ENCODE results near the gene ODF4. TPM values are rescaled to one million over a fixed set of nuclear protein-coding genes. Genes with fewer than 3 reads are reported as not detected.

ODF4 gene
- total and polyA plus RNA-seq, 2 of the 13 experiments (the other 11 are each of a cell fraction or from before 2014, with no cell fraction given) = not detected

DNA sequence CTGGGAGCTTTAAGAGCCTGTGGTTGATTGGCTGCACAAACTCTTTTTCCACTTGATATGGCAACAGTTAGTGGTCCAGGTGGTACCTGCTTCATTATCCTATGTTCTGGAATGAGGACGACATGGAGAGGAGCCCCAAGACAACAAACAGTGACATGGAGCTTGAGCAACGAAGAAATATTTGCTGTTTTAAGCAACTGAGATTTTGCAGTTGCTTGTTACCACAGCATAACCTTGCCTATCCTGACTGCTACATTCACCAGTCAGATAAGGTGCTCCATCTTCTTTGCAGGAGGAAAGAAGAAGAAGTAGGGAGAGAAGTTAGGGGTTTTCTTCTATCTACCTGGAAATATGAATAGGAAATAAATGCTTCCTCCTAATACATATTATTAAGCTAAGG is 7.5 kb upstream of the ODF4 start:
- POLR2A ChIA-PET = no interaction called here
- H2AFZ ChIP-seq (ENCODE audit: low read length) = no peak overlapping the region
- no peaks in the 10 kb centered on the region for H4K20me1 ChIP-seq (ENCODE audit: insufficient read depth, low read length)
- no peak for ATAC-seq
- H3K9ac ChIP-seq (ENCODE audit: insufficient read depth, low read depth, low read length) = no peak overlapping the region
- H3K4me1 ChIP-seq (ENCODE audit: insufficient read depth, low read length) = 0 out of 2 replicates have a peak, but pooled peaks cover 9% of the 10 kb centered on the region
- H3K27me3 ChIP-seq (ENCODE audit: control insufficient read depth in 1 of 2, insufficient read depth in 2 of 2, low read length in 2 of 2) = peaks cover 0 to 7% of the 10 kb centered on the region in 2 experiments; a peak in 2 of 5 replicates
- in situ Hi-C loops (cut with HindIII; ENCODE audit: extremely low pct_ligation_motif_present, low pct_unique_long_range_greater_than_20kb) (no loop called here), intact Hi-C loops (cut with micrococcal nuclease; ENCODE audit: unreplicated experiment) (no loop called here)
- no peak overlapping the region for H3K4me3 ChIP-seq (replicated peaks in 1 of 3; ENCODE audit: insufficient read depth in 1 of 3, low read depth in 2 of 3, low read length in 3 of 3)
- H3K36me3 ChIP-seq (replicated peaks in 1 of 2; ENCODE audit: control insufficient read depth in 1 of 2, insufficient read depth in 2 of 2, low read length in 2 of 2) = no peaks in the 10 kb centered on the region
- 38% methylated on average over 2 of the region's 2 CpGs for WGBS (ENCODE audit: low lambda C conversion rate)
- CTCF ChIA-PET (ENCODE audit: low intra/inter-chr PET ratio, low total read pairs) = no interaction called here
- no peak overlapping the region for H3K27ac ChIP-seq (ENCODE audit: extremely low read length, insufficient read depth, low read length)
- no TSS peak for BruUV-seq (replicated peaks)
- H3K79me2 ChIP-seq (ENCODE audit: insufficient read depth, low read length) = no peaks in the 10 kb centered on the region
- H3K4me2 ChIP-seq (ENCODE audit: low read depth, low read length) = no peak overlapping the region
- no peak for DNase-seq (ENCODE audit: low spot score)
- FAIRE-seq = no peak
- H3K9me3 ChIP-seq (ENCODE audit: low read length) = no peaks in the 10 kb centered on the region
- TF ChIP-seq SOX13 (IDR thresholded peaks at IDR 0.05) (no peak), SOX13 (CRISPR knock-in tag; conservative IDR thresholded peaks at IDR 0.05 in 1 of 2, IDR thresholded peaks at IDR 0.05 in 1 of 2) (no peak), XRCC5 (optimal IDR thresholded peaks at IDR 0.05; ENCODE audit: low read length) (no peak), ZNF12 (CRISPR knock-in tag; IDR thresholded peaks at IDR 0.05) (peak; percentile 96)
- TF ChIP-seq, protein P1, sequence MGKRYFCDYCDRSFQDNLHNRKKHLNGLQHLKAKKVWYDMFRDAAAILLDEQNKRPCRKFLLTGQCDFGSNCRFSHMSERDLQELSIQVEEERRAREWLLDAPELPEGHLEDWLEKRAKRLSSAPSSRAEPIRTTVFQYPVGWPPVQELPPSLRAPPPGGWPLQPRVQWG (CRISPR knock-in tag; IDR thresholded peaks at IDR 0.05; ENCODE audit: borderline replicate concordance, low read depth) = no peak

DNA sequence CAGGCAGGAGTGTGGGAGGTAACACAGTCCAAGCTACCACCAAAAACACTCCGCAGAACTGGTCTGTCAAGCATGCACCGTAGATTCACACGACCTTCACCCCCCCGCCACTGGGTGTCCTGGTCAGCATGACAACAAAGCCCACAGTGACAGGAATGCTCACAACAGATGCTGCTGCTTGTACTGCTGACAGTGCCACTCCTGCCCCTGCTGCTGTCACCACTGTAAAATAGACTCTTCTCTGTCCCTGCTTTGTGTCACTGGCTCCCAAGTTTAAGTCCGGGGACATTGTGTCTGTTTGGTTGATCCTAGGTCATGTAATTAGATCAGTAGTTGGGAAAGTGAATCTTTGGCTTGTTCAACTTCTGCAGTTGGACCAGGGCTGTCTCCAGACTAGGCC is 7.0 kb upstream of the ODF4 start:
- in situ Hi-C loops (cut with HindIII; ENCODE audit: extremely low pct_ligation_motif_present, low pct_unique_long_range_greater_than_20kb) (no loop called here), intact Hi-C loops (cut with micrococcal nuclease; ENCODE audit: unreplicated experiment) (no loop called here)
- DNase-seq (ENCODE audit: low spot score) (peak; percentile 41), FAIRE-seq (no peak), ATAC-seq (peak; percentile 96)
- Histone ChIP-seq H2AFZ (ENCODE audit: low read length) (no peak overlapping the region), H3K4me2 (ENCODE audit: low read depth, low read length) (no peak overlapping the region; the same call in 1 of the 2 replicates), H3K9me3 (ENCODE audit: low read length) (no peaks in the 10 kb centered on the region), H3K9ac (ENCODE audit: insufficient read depth, low read depth, low read length) (no peak overlapping the region), H3K36me3 (replicated peaks in 1 of 2; ENCODE audit: control insufficient read depth in 1 of 2, insufficient read depth in 2 of 2, low read length in 2 of 2) (no peaks in the 10 kb centered on the region), H3K79me2 (ENCODE audit: insufficient read depth, low read length) (no peaks in the 10 kb centered on the region), H3K4me3 (replicated peaks in 1 of 3; ENCODE audit: insufficient read depth in 1 of 3, low read depth in 2 of 3, low read length in 3 of 3) (no peak overlapping the region), H3K27me3 (ENCODE audit: control insufficient read depth in 1 of 2, insufficient read depth in 2 of 2, low read length in 2 of 2) (peaks cover 0 to 3% of the 10 kb centered on the region in 2 experiments; a peak in 1 of 5 replicates), H3K27ac (ENCODE audit: extremely low read length, insufficient read depth, low read length) (no peak overlapping the region), H3K4me1 (ENCODE audit: insufficient read depth, low read length) (0 out of 2 replicates have a peak, but pooled peaks cover 6% of the 10 kb centered on the region), H4K20me1 (ENCODE audit: insufficient read depth, low read length) (no peaks in the 10 kb centered on the region)
- CTCF ChIA-PET (ENCODE audit: low intra/inter-chr PET ratio, low total read pairs) = no interaction called here
- 0% methylated on average over 2 of the region's 5 CpGs for WGBS (ENCODE audit: low lambda C conversion rate)
- POLR2A ChIA-PET = no interaction called here
- no TSS peak for BruUV-seq (replicated peaks)
- TF ChIP-seq ZNF781 (CRISPR knock-in tag; IDR thresholded peaks at IDR 0.05; ENCODE audit: borderline replicate concordance, not compliant biosample characterization) = no peak
- TF ChIP-seq MAFF (IDR thresholded peaks at IDR 0.05; ENCODE audit: low read depth, low read length) = peak; percentile 3; the same call in 1 of the 2 replicates
- 0 out of 2 replicates have a peak, but pooled peaks have one; percentile 25 for TF ChIP-seq SAP130 (CRISPR knock-in tag; IDR thresholded peaks at IDR 0.05; ENCODE audit: low read depth)
- TF ChIP-seq, protein P2, sequence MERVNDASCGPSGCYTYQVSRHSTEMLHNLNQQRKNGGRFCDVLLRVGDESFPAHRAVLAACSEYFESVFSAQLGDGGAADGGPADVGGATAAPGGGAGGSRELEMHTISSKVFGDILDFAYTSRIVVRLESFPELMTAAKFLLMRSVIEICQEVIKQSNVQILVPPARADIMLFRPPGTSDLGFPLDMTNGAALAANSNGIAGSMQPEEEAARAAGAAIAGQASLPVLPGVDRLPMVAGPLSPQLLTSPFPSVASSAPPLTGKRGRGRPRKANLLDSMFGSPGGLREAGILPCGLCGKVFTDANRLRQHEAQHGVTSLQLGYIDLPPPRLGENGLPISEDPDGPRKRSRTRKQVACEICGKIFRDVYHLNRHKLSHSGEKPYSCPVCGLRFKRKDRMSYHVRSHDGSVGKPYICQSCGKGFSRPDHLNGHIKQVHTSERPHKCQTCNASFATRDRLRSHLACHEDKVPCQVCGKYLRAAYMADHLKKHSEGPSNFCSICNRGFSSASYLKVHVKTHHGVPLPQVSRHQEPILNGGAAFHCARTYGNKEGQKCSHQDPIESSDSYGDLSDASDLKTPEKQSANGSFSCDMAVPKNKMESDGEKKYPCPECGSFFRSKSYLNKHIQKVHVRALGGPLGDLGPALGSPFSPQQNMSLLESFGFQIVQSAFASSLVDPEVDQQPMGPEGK (CRISPR knock-in tag; IDR thresholded peaks at IDR 0.05) = peak; percentile 55
- TF ChIP-seq, protein P3, sequence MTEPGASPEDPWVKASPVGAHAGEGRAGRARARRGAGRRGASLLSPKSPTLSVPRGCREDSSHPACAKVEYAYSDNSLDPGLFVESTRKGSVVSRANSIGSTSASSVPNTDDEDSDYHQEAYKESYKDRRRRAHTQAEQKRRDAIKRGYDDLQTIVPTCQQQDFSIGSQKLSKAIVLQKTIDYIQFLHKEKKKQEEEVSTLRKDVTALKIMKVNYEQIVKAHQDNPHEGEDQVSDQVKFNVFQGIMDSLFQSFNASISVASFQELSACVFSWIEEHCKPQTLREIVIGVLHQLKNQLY (CRISPR knock-in tag; IDR thresholded peaks at IDR 0.05) = no peak
- TF ChIP-seq ZNF292 (CRISPR knock-in tag; IDR thresholded peaks at IDR 0.05; ENCODE audit: borderline replicate concordance, low read depth) = peak; percentile 82; the same call in 1 of the 2 replicates
- no peak for TF ChIP-seq ZC3H13 (CRISPR knock-in tag; IDR thresholded peaks at IDR 0.05)
- no peak for TF ChIP-seq GLI4 (CRISPR knock-in tag; IDR thresholded peaks at IDR 0.05; ENCODE audit: borderline replicate concordance)
- TF ChIP-seq RARA (CRISPR knock-in tag; IDR thresholded peaks at IDR 0.05) = 0 out of 2 replicates have a peak, but pooled peaks have one; percentile 33
